GM18511 (cell line): ENCODE data around the gene MRPL24.
"Not testable (repeated sequence)": the region's sequence is repeated elsewhere in the genome, so short reads cannot be mapped to it uniquely, and the experiment has no call there.

Experiments used
- ATAC-seq: cut with Tn5 transposase; IDR thresholded peaks from one replicate; pipeline ENCODE4 v1.9.1; 2021; ENCODE audit warnings: mild to moderate bottlenecking, moderate library complexity; ENCODE audit not compliant: unreplicated experiment

Gene MRPL24

DNA sequence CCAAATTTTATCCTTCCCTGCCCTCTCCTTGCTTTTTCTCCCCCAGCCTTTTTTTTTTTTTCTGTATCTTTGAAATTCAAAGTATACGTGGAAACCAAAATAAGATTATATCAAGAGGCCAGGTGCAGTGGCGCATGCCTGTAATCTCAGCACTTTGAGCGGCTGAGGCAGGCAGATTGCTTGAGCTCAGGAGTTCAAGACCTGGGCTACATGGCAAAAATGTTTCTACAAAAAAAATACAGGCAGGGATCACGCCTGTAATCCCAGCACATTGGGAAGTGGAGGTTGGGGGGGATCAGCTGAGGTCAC is 19.9 kb upstream of the MRPL24 start:
- ATAC-seq, result no peak

DNA sequence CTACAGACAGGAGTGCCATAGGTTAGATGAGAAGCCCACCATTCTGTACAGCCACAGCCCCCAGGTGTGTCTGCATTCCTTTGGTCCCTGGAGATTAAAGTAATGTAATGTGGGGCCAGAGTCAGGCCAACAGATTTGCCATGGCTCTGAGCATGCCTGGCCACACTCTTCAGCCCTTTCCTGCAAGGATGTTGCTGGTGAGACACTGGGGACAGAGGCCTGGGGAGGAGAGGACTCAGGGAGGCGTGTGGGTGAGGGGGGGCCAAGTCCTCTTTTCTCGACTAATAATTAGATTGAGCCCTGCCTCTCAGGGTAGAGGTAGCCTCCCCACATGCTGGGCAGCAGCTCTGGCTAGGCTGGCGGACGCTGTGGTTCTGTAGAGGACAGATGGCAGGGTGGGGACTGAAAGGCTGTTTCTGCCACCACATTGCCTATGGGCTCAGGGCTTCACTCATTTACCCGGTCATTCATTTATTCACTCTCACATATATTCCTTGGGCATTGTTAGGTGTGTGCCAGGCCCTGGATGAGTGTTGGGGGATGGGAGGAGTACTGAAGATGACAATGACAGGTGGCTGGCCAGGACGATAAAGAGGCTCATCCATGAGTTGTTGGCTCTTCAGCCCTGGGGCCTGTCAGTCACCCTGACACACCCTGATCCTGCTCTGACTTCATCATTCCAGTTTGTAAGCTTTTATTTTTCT is 19.4 kb upstream of the MRPL24 start:
- ATAC-seq, result no peak

DNA sequence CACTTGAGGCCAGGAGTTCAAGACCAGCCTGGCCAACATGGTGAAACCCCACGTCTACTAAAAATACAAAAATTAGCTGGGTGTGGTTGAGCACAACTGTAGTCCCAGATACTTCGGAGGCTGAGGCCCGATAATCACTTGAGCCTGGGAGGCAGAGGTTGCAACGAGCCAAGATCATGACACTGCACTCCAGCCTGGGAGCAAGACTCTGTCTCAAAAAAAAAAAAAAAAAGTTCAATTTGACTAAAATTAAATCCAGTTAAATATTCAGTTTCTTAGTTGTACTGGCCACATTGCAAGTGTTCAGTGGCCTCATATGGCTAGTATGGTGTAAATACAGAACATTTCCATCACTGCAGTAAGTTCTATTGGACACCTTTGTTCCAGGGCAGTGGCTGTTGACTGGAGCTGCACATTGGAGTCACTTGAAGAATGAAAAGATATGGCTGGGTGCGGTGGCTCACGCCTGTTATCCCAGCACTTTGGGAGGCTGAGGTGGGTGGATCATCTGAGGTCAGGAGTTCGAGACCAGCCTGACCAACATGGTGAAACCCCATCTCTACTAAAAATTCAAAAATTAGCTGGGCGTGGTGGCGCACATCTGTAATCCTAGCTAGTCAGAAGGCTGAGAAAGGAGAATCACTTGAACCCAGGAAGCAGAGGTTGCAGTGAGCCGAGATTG is 16.8 kb upstream of the MRPL24 start:
- ATAC-seq, result not testable (repeated sequence)

DNA sequence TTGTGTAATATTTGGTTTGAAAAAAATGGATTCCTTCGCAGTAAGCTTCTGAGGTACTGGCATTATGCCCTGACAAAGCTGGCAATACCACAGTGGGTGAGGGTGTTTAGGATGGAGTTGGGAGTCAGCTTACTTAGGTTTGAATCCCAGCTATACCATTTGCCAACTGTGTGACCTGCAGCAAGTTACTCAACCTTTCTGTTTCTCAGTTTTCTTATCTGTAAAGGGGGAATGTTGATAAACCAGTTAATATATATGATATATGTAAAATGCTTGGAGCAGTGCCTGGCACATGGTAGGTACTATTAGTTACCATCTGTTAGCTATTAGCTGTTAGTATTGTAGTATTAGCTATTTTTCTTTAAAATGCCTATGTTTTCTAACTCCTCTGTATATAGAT is 15.5 kb upstream of the MRPL24 start:
- no peak for ATAC-seq

DNA sequence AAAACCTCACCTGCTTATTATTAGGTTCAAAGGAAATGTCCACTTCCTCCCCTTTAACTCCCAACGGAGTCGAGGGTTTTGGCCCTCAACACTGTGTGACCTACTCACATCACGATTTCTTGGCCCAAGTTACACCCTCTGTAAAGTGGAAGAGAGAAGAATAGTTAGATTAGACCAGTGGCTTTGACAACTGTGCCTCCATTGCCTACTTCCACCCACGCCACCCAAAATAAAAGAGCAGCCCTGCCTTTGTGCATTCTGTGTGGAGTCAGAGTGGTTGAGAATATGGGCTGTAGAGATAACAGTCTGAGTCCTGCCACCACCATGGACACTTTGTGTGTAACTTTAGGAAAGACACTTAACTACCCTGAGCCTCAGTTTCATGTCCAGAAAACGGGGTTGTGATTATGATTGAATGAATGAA is 14.7 kb upstream of the MRPL24 start:
- ATAC-seq, result no peak

DNA sequence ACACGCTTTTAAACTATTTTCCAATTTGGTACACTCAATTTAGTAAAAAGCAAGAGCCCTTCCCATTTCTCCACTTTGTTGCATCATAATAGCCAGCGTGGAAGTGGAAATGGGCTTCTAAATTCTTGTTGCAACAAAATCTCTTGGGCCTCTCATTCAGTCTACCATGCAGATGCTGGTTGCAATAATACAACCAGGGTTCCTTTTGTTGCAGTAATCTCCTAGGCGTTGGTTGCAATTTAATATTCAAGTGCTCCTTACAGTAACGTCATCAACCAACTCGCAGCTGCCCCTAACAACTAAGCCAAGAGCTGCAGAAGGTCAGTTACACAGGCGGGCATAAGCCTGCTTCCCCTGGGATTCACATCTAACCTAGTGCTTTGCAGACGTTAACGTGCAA is 13.3 kb upstream of the MRPL24 start:
- ATAC-seq, result no peak

DNA sequence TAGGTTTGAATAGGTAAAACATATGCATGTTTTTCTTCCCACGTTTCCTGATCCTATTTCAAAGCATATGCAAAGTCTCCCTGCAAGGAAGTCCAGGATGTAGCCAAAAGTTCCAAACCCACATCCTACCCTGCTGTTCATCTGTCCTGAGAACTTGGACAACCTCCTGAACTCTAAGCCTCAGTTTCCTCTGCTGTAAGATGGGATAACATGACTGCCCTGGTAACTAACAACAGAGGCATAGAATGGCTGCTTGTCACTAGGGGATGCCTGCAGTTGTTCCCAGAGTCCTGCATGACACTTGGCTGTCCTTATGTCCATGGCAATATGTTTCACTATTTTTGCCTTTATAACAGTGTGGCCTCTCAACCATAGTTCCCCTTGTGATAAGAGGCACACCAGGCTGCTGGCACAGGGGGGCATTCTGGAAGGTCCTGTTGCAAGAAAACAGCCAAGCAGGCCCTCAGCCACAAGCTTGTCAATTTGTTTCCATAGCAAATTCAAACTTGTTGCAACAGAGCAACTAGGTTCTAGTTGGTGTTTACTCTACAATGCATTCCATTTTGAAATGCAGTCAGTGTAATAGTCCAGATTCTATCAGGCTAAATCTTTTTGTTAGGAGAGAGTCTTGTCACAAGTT is 12.1 kb upstream of the MRPL24 start:
- ATAC-seq, result no peak

DNA sequence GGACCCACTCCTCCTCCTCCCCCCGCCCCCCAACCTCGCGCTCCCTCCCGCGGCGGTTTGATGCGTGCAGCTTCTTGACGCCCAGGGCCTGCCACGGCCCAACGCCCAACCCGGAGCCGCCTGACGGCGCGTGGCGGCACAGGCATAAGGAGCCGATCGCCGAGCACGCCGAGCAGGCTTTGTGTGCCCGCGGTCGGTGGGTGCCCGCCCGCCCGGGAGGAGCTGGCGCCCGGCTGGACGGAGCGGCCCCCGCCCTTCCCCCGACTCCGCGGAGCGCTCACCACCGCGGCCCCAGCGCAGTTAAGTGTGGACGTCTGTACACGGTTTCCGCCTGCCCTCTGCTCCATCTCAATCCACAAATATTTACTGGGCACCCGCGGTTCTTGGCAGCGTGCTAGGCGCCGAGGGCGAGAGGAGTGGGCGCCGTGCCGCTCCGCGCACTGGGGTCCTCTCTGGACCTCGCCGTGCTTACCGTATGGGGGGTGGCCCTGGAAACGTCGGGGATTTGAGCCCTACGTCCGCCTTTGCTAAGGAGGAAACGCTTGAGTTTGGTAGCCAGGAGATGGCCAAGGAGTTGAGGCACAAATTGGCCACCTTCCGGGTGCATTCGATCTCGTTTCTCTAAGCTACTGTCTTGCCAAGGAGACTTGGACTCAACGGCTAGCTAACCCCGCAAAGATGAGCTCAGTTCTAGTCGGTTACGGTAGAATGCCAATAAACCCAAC is 11.0 kb upstream of the MRPL24 start:
- peak; percentile 70 for ATAC-seq

DNA sequence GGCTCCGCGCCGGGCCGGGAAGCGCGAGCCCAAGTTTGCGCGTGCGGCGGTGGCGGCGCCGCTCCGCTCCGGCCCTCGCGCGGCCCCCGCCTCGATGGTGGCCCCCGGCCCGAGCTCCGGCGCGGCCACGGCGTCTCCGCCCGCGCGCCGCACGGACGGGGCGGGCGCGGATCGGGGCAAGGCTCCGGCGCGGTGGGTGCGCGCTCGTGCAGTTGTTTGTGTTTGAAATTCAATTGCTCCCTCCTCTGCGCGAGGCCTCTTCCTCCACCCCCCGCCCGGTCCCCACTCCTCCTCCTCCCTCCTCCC is 10.5 kb upstream of the MRPL24 start, which contains the start of gene HDGF:
HDGF (minus strand) TSS at position 225 of the 306 bp plus-strand sequence. CDS start 246 bp downstream, outside the sequence.
- peak; percentile 26 for ATAC-seq

DNA sequence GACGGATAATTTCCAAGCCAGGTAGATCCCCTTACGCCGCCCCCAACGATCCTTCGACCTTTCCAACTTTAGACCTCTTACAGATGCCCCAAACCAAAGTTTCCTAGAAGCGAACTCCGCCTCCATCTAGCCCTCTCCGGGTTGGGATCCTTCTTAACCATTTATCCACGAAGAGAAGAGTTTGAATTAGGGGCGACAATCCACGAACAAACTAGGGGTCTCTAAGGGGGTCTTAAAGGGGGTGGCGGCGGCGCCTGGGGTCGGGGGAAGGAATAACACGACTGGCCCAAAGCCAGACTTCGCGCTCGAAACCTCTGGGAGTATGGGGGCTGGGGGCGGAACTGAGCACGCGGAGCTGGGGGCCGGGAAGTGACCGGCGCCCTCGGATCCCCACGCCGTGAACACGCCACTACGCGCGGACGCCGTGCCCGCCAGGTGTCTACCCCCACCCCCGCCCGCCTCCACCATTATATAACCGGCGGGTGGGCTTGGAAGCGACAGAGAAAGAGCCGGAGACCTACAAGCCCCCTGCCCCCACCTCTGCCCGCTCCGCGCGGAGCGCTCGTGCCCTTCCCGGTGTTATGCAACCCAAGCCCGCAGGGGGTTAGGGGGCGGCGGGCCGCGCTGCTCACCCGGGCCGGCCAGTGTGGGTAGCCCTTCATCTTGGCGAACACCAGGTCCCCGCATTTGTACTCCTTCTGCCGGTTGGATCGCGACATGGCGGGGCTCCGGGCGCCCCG is 10.0 kb upstream of the MRPL24 start:
- ATAC-seq, result peak; percentile 24

DNA sequence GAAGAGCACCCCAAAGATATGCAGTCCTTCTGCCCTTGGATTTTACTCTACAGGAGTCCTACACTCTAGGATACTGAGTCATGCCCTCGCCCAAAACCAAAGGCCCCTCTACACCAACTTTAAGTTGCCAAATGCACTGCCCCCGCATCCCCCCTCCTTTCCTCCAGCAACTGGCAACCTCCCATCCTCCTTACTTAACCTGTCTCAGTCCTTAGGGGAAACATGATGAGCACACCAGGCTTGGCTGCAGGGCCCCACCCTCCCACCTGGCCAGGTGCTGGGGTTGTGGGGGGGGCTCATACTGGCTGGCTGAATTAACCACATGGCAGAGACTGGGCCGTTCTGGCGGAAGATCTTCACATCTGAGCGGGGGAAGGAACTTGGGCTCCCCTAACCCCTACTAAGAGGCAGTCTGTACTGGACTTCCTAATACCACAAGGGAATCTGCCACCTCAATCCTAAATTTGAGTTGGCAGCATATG is 9.3 kb upstream of the MRPL24 start:
- no peak for ATAC-seq

DNA sequence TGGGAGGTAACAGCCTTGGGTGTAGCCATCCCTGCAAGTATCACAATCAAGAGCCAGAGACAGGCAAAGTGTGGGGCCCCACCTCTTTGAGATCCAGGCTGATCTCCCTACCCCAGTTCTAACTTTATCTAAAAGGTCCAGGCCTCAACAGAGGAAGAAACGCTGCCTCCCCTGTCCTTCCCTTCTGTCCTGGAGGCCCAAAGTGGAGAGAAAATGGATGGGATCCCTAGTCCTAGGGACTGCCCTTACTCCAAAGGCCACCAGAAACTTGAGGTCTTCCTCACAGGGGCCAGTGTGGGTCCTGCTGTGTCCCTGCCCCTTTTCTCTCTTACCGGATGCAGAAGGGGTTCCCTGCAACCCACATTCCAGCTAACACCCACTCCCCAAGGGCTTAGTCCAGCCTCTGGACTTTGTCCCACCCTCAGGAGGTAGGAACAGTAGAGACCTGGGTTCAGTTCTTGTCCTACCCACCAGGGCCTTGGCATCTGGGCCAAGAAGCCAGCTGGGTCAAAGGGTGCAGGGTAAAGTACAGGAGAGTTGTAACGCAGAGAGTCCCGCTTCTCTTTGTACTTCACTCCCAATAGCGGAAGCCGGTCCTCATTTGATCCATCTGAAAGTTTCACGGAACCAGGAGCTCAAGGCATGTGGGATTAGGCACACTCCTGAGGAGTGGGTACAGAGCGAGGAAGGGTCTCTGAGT is 8.7 kb upstream of the MRPL24 start:
- no peak for ATAC-seq

DNA sequence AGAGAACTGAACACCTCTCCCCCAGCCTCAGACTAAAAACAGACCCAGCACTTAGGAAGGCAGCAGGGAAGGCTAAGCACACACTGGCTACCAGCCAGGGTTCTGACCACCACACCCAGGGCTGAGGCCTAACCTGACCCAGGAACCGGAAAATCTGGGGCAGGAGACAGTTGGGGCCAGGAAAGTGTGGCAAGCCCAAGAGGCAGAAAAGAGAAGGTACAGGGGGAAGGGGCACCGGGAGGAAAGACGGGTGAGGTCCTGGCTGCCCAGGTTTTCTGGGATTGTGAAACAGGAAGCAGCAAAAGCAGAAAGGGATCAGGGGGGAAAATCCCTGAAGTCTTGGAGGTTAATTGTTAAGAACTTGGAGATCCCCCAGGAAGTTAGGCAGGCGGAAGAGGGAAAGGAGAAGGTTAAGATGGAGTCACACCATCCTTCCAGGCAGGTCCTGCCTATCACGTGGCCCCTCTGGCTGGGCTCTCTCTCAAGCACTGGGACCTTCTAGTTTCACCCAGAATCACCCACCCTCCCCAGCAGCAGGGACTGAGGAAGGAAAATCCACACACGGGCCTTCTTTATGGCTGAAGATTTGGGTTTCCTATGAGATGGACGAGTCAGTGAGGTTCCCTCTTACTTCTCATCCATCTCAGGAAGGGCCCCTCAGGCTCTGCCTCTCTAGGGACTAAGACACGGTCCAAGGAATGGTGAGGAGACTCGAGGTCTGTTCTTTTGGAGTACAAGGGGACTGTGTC is 8.0 kb upstream of the MRPL24 start:
- no peak for ATAC-seq

DNA sequence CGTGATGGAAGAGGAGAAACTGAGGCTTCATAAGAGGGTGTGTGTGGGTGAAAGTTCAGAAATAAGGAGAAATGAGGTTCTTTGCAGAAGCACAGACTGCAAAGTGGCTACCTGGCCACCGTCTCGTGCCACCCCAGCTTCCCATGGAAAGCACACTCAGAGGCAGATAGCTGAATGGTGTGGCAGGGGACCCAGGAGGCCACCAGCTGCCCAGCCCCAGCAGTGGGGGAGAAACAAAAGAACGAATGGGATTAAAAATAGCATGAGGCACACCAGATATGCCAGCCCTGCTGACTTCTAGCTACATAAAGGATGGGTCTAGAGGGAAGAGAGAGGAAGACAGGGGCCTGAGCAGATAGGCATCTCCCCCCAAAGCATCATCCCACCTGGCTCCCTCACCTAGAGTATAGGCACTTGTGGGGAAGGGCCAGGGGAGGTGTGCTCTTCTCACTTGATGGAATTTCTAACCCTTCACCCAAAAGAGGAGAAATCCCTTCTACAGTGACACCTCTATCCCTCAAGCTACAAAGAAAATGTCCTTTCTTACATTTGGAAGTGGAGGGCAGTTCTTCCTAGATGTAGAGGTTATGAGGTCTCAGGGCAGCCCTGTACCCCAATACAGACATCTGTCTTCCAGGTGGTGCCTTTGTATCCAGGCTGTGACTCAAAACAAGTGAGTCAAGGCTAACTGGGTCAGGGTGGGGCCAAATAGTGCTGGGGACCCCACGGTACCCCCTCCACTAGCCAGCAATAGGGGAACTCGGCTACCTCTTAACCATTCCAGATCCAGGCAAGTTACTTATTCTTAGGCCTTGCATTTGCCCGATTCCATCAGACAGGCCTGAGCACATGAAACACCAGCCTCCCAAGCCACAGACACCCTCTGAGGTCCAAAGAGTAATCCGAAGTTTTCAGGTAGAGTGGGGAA is 7.1 kb upstream of the MRPL24 start:
- no peak for ATAC-seq

DNA sequence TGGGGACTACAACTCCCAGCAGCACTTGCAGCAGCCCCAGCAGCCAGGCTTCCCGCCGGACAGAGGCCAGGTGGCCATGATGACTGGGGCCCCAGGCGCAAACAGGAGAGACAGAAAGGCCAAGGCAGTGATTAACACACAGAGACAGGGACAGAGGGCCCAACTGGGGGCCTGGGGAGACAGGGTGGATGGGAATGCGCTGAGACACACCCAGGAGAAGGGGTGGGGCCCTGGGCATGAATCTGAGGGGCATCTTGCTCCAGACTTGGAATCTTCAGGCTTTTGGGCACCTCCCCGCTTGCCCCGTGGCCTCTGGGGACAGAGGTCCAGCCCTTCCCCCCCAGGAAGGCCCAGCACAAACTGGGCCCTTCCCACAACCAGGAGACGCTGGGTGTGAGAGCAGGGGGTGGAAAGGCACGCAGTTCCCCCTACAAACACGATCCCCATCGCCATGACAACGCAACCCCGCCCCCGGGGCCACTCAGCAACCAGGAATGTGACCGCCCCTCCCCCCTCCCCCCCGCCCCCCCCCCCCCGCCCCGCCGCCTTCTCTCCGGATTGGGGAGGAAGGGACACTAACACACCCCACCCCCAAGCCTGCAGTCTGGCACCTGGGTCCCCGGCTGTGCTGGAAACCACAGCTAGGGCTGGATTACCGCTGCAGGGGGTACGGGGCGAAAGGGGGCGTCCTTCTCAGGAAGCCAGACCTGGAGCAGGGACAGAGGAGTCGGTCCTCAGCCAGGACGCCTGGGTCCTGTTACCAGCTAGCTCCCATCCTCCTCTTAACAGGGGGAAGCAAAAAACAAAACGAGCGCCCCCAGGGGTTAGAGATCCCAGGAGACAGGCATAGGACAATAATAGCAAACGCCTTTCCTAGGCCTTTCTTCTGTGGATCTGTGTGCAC is 6.1 kb upstream of the MRPL24 start:
- no peak for ATAC-seq

DNA sequence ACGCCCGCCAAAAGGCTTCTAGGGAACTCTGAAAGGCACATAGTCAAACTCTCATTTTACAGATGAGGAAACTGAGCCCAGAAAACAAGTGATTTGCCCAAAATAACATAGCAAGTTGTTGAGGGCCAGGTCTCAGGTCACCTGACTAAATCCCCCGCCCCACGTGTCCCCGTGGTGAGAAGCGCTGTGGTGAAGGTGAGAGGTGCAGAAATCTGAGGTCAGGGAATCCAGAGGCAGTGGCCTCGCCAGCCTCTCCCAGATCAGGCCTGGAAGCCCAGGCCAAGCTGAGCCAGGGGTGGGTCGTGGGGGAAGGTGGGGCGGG is 5.5 kb upstream of the MRPL24 start:
- no peak for ATAC-seq

DNA sequence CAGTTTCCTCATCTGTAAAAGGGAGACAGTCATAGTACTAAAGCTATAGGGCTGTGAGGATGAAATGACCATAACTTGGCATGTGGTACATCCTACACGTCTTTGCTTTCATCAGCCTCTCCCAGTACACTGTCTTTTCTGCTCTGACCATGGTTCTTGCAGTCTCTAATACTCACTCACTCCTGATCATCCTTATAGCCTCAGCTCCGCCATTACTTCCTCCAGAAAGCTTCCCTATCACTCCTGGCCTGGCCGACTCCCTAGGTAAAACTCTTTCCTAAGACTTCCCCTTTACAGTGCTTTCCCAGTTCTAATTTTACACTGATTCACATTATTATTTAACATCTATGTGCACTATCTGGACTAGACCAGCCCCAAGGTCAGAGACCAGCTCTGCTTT is 5.0 kb upstream of the MRPL24 start:
- no peak for ATAC-seq
